IPS DF 4.7 (cell line): ENCODE data around the gene CFAP119.
A peak's percentile ranks its signal among the peaks of the same experiment; 100 is the strongest.
"Not testable (repeated sequence)": the region's sequence is repeated elsewhere in the genome, so short reads cannot be mapped to it uniquely, and the experiment has no call there.

Experiments
- DNase-seq: peaks from one replicate; pipeline ENCODE4 v3.0.0-alpha.2; 2013; ENCODE audit warnings: low spot score; ENCODE audit errors: extremely low read depth

The CFAP119 gene

GRCh38 chr16:30761928-30762902 lies at the start of gene CFAP119, which contains the start of gene RNF40:
TSS of gene CFAP119 (minus strand) at chr16:30762062. CDS start at chr16:30761748, 314 bp downstream.
TSS of gene RNF40 (plus strand) at chr16:30762322. CDS start at chr16:30762546, 224 bp downstream.
- peak; percentile 86 for DNase-seq

GRCh38 chr16:30809675-30810074 lies 47.8 kb upstream of the CFAP119 start:
- DNase-seq = not testable (repeated sequence)

GRCh38 chr16:30808890-30809426 lies 47.1 kb upstream of the CFAP119 start:
- DNase-seq = not testable (repeated sequence)

DNA sequence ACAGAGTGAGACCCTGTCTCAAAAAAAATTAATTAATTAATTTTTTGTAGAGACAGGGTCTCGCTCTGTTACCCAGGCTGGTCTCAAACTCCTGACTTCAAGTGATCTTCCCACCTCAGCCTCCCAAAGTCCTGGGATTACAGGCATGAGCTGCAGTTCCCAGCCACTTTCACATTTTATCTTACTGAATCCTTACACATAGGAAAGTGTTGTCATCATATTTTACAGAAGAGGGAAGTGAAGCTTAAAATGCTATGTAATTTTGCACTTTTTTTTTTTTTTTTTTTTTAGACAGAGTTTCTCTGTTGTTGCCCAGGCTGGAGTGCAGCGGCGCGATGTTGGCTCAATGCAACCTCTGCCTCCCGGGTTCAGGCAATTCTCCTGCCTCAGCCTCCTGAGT lies 46.3 kb upstream of the CFAP119 start:
- no peak for DNase-seq

- no peak for DNase-seq
These were observed 43.7 kb upstream of the CFAP119 start for GRCh38 chr16:30805370-30806169.

DNA sequence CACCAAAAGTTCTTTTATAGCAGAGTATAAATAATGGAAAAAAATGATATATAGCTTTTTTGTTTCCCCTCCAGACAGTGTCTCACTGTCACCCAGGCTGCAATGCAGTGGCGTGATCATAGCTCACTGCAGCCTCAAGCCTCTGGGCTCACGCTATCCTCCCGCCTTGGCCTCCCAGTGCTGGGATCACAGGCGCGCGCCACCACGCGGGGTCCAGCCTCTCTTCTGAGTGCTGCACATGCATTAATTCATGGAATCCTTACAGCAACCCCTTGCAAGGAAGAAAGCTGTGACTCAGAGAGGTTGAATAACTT lies 43.2 kb upstream of the CFAP119 start:
- no peak for DNase-seq

GRCh38 chr16:30802936-30803335 lies 41.1 kb upstream of the CFAP119 start:
- no peak for DNase-seq

DNA sequence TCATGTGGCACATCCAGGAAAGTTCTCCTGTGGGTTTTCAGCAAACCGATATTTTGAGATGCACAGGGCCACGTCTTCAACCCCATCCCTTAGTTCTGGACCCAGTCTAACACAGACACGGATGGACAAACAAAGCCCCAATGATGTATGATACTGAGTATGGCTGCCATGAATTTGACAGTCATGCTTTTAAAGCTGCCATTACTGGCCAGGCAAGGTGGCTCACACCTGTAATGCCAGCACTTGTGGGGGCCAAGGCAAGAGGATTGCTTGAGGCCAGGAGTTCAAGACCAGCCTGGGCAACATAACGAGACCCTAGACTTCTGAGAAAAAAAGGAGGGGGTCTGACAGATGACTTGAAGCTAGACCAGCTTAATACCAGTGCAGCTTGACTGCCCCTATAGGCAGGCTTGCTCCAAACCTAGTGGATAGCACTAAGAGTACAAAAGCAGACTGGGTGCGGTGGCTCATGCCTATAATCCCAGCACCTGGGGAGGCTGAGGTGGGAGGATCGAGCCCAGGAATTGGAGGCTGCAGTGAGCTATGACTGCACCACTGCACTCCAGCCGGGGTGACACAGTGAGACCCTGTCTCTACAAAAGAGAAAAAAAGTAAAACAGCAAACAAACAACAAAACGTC lies 35.9 kb upstream of the CFAP119 start:
- DNase-seq = no peak

- DNase-seq = no peak
These were observed 32.8 kb upstream of the CFAP119 start for GRCh38 chr16:30794634-30795033.

- DNase-seq = no peak
These were observed 31.7 kb upstream of the CFAP119 start for GRCh38 chr16:30793508-30794069.

GRCh38 chr16:30787613-30788378 lies 25.9 kb upstream of the CFAP119 start:
- no peak for DNase-seq

- no peak for DNase-seq
These were observed 25.2 kb upstream of the CFAP119 start, which contains the start of gene ZNF629 for GRCh38 chr16:30786936-30787612. TSS of gene ZNF629 (minus strand) at chr16:30787205. CDS start at chr16:30784482, 2,723 bp downstream.

GRCh38 chr16:30786115-30786935 lies 24.5 kb upstream of the CFAP119 start:
- no peak for DNase-seq

DNA sequence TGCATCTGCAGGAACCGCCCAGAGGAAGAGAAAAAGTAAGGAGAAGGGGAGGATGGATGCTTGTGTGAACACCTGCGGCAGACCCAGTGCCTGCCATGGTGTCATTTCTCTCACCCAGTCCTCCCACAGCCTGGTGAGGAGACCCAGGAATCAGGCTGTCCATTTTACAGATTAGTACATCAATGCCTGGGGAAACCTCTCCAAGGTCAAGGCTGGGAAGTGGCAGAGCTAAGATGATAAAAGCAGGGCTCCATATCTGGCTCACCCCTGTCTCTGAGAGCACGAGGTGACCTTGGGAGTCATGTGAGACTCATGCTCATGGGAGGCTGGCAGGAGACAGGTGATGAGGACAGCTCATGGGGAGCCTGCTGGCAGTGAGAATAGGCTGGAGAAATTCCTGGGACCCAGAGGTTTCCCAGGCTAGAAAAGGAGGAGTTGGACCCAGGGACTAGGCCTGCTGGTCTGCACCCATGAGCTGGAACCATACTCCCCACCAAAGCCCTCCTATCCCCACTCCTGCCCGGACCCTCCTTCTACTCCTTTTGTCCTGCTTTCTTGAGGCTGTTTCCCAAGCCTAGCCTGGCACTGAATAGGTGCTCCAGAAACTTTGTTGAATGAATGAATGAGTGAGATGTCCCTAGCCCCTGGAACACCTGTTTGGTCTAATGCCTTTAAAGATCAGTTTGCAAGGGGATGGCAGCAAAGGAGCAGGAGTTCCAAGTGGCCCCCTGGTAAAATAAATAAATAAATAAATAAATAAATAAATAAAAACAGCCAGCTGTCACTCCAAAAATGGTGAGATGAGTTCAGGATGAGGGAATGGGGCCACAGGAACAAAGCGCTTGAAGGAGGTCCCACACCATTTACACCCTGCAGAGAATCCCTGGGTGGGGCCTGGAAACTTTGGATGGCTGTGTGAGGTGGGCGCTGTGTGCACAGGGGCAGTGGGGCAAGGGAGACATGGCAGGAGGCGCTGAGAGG lies 23.6 kb upstream of the CFAP119 start:
- DNase-seq = no peak

- DNase-seq = no peak
These were observed 22.4 kb upstream of the CFAP119 start for GRCh38 chr16:30784215-30784614.

- DNase-seq = no peak
These were observed 21.6 kb upstream of the CFAP119 start for GRCh38 chr16:30783280-30784109.
